Measurements from ENCODE around the gene BRDT. TPM values are rescaled to one million over a fixed set of nuclear protein-coding genes. Genes with fewer than 3 reads are reported as not detected.

Gene BRDT
- total RNA-seq, 1 experiment from 2014 or later = 0.13 TPM

DNA sequence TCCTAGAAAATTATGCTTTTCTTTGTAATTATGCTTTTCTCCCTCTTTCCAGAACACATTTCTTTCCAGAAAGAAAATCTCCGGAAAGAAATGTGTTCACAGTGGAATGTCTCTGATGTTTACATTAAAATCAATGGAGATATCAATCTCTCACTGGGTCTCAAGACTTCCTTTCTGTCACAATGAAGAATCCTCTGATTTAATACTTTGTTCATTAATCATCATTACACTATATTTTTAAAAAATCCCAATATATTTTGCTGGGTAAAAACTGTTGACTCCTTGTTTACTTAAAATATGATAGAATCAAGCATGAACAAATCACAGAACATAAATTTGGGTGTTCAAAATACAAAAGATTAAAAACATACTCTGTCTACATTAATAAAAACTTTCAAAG, 36.9 kb upstream of the BRDT start (continued):
- TF ChIP-seq, protein P1, sequence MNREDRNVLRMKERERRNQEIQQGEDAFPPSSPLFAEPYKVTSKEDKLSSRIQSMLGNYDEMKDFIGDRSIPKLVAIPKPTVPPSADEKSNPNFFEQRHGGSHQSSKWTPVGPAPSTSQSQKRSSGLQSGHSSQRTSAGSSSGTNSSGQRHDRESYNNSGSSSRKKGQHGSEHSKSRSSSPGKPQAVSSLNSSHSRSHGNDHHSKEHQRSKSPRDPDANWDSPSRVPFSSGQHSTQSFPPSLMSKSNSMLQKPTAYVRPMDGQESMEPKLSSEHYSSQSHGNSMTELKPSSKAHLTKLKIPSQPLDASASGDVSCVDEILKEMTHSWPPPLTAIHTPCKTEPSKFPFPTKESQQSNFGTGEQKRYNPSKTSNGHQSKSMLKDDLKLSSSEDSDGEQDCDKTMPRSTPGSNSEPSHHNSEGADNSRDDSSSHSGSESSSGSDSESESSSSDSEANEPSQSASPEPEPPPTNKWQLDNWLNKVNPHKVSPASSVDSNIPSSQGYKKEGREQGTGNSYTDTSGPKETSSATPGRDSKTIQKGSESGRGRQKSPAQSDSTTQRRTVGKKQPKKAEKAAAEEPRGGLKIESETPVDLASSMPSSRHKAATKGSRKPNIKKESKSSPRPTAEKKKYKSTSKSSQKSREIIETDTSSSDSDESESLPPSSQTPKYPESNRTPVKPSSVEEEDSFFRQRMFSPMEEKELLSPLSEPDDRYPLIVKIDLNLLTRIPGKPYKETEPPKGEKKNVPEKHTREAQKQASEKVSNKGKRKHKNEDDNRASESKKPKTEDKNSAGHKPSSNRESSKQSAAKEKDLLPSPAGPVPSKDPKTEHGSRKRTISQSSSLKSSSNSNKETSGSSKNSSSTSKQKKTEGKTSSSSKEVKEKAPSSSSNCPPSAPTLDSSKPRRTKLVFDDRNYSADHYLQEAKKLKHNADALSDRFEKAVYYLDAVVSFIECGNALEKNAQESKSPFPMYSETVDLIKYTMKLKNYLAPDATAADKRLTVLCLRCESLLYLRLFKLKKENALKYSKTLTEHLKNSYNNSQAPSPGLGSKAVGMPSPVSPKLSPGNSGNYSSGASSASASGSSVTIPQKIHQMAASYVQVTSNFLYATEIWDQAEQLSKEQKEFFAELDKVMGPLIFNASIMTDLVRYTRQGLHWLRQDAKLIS (CRISPR knock-in tag; IDR thresholded peaks at IDR 0.05; ENCODE audit: borderline replicate concordance) = no peak

DNA sequence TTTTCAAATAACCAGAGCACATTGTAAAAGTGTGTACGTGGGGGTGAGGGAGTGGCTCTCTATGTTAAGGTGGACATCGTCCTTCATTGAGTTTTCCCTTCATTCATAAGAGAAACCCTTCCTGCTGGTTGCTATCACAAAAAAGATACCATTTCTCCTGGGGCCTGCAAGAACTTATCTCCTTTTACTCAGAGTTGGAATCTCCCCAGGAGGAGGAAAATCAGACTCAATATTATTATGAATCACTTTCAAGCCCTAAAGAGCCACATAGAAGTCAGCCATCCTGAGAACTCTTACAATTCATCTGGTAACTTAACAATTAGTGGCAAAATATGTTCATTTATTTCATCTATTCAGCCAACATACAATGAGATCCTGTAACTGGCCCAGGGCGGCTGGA, 36.2 kb upstream of the BRDT start:
- no peak for ATAC-seq
- H3K27me3 Mint-ChIP-seq (ENCODE audit: low read depth) = no peaks in the 10 kb centered on the region
- no peak overlapping the region for H3K27ac Mint-ChIP-seq
- no peaks in the 10 kb centered on the region; the same call in 1 of the 2 replicates for H3K36me3 Mint-ChIP-seq
- H3K4me1 Mint-ChIP-seq = peaks cover 15% of the 10 kb centered on the region
- ChIA-PET POLR2A (interaction anchor here (0.6 kb wide), 1 partner anchor 110 kb away, joined by 4 read pairs; no protein-coding TSS in a partner anchor), CTCF (no interaction called here)
- no peak overlapping the region for H3K4me3 Mint-ChIP-seq
- DNase-seq (ENCODE audit: low spot score) = no peak
- no peak for TF ChIP-seq MXD4 (CRISPR knock-in tag; IDR thresholded peaks at IDR 0.05; ENCODE audit: borderline replicate concordance)
- TF ChIP-seq CBFB (CRISPR knock-in tag; IDR thresholded peaks at IDR 0.05; ENCODE audit: low read depth) = no peak
- TF ChIP-seq, protein P2, sequence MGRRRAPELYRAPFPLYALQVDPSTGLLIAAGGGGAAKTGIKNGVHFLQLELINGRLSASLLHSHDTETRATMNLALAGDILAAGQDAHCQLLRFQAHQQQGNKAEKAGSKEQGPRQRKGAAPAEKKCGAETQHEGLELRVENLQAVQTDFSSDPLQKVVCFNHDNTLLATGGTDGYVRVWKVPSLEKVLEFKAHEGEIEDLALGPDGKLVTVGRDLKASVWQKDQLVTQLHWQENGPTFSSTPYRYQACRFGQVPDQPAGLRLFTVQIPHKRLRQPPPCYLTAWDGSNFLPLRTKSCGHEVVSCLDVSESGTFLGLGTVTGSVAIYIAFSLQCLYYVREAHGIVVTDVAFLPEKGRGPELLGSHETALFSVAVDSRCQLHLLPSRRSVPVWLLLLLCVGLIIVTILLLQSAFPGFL (CRISPR knock-in tag; IDR thresholded peaks at IDR 0.05; ENCODE audit: borderline replicate concordance) = no peak
- TF ChIP-seq, protein P3, sequence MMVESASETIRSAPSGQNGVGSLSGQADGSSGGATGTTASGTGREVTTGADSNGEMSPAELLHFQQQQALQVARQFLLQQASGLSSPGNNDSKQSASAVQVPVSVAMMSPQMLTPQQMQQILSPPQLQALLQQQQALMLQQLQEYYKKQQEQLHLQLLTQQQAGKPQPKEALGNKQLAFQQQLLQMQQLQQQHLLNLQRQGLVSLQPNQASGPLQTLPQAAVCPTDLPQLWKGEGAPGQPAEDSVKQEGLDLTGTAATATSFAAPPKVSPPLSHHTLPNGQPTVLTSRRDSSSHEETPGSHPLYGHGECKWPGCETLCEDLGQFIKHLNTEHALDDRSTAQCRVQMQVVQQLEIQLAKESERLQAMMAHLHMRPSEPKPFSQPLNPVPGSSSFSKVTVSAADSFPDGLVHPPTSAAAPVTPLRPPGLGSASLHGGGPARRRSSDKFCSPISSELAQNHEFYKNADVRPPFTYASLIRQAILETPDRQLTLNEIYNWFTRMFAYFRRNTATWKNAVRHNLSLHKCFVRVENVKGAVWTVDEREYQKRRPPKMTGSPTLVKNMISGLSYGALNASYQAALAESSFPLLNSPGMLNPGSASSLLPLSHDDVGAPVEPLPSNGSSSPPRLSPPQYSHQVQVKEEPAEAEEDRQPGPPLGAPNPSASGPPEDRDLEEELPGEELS (CRISPR knock-in tag; IDR thresholded peaks at IDR 0.05) = no peak
- TF ChIP-seq ZNF671 (CRISPR knock-in tag; IDR thresholded peaks at IDR 0.05) = no peak
- TF ChIP-seq, protein P4, sequence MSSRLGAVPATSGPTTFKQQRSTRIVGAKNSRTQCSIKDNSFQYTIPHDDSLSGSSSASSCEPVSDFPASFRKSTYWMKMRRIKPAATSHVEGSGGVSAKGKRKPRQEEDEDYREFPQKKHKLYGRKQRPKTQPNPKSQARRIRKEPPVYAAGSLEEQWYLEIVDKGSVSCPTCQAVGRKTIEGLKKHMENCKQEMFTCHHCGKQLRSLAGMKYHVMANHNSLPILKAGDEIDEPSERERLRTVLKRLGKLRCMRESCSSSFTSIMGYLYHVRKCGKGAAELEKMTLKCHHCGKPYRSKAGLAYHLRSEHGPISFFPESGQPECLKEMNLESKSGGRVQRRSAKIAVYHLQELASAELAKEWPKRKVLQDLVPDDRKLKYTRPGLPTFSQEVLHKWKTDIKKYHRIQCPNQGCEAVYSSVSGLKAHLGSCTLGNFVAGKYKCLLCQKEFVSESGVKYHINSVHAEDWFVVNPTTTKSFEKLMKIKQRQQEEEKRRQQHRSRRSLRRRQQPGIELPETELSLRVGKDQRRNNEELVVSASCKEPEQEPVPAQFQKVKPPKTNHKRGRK (CRISPR knock-in tag; IDR thresholded peaks at IDR 0.05; ENCODE audit: borderline replicate concordance) = no peak
- TF ChIP-seq, protein P1 (CRISPR knock-in tag; IDR thresholded peaks at IDR 0.05; ENCODE audit: borderline replicate concordance) = no peak
- TF ChIP-seq IRF2 (CRISPR knock-in tag; IDR thresholded peaks at IDR 0.05; ENCODE audit: borderline replicate concordance, low read depth) = no peak
- H3K9me3 Mint-ChIP-seq = peaks cover 3% of the 10 kb centered on the region; the same call in 1 of the 2 replicates

DNA sequence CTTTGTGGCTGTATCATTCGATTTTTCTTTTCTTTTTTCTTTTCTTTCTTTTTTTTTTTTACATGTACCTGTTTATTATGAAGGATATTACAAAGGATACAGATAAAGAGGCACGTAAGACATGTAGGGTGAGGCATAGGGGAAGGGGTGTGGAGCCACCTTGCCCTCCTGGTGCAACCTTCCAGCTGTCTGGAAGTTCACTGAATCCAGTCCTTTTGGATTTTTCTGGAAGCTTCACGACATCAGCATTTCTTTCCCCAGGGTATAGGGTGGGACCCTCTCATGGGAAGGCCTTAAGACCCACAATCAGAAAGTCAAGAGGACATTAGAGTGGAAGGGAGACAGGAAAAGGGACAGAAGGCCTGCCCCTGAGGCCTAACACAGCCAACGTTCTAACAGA, 33.2 kb upstream of the BRDT start:
- H3K27ac Mint-ChIP-seq = no peak overlapping the region
- ATAC-seq (no peak), DNase-seq (ENCODE audit: low spot score) (no peak)
- POLR2A ChIA-PET = interaction anchor here (0.7 kb wide), 1 partner anchor 219 kb away, joined by 3 read pairs; no protein-coding TSS in a partner anchor
- peaks cover 15% of the 10 kb centered on the region for H3K4me1 Mint-ChIP-seq
- H3K9me3 Mint-ChIP-seq = peaks cover 3% of the 10 kb centered on the region; the same call in 1 of the 2 replicates
- CTCF ChIA-PET = no interaction called here
- no peaks in the 10 kb centered on the region for H3K27me3 Mint-ChIP-seq (ENCODE audit: low read depth)
- H3K4me3 Mint-ChIP-seq = no peak overlapping the region
- no peaks in the 10 kb centered on the region; the same call in 1 of the 2 replicates for H3K36me3 Mint-ChIP-seq
- TF ChIP-seq ZNF263 (CRISPR knock-in tag; IDR thresholded peaks at IDR 0.05; ENCODE audit: low read depth) = no peak
- TF ChIP-seq HMGA2 (CRISPR knock-in tag; IDR thresholded peaks at IDR 0.05) = no peak
- TF ChIP-seq, protein P5, sequence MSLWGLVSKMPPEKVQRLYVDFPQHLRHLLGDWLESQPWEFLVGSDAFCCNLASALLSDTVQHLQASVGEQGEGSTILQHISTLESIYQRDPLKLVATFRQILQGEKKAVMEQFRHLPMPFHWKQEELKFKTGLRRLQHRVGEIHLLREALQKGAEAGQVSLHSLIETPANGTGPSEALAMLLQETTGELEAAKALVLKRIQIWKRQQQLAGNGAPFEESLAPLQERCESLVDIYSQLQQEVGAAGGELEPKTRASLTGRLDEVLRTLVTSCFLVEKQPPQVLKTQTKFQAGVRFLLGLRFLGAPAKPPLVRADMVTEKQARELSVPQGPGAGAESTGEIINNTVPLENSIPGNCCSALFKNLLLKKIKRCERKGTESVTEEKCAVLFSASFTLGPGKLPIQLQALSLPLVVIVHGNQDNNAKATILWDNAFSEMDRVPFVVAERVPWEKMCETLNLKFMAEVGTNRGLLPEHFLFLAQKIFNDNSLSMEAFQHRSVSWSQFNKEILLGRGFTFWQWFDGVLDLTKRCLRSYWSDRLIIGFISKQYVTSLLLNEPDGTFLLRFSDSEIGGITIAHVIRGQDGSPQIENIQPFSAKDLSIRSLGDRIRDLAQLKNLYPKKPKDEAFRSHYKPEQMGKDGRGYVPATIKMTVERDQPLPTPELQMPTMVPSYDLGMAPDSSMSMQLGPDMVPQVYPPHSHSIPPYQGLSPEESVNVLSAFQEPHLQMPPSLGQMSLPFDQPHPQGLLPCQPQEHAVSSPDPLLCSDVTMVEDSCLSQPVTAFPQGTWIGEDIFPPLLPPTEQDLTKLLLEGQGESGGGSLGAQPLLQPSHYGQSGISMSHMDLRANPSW (CRISPR knock-in tag; conservative IDR thresholded peaks at IDR 0.05; ENCODE audit: low read depth) = no peak
- no peak for TF ChIP-seq TCF7 (CRISPR knock-in tag; IDR thresholded peaks at IDR 0.05; ENCODE audit: low read depth)
- TF ChIP-seq, protein P6, sequence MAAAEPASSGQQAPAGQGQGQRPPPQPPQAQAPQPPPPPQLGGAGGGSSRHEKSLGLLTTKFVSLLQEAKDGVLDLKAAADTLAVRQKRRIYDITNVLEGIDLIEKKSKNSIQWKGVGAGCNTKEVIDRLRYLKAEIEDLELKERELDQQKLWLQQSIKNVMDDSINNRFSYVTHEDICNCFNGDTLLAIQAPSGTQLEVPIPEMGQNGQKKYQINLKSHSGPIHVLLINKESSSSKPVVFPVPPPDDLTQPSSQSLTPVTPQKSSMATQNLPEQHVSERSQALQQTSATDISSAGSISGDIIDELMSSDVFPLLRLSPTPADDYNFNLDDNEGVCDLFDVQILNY (CRISPR knock-in tag; IDR thresholded peaks at IDR 0.05) = no peak
- TF ChIP-seq JAZF1 (CRISPR knock-in tag; IDR thresholded peaks at IDR 0.05) = no peak
- TF ChIP-seq ZNF416 (CRISPR knock-in tag; IDR thresholded peaks at IDR 0.05) = no peak
- no peak for TF ChIP-seq RELA (CRISPR knock-in tag; IDR thresholded peaks at IDR 0.05; ENCODE audit: borderline replicate concordance)

Data from WTC11 (cell line).